Cardiac muscle cell (in vitro differentiated cells and primary cell): ENCODE measurements around the gene KYNU. TPM values are rescaled to one million over a fixed set of nuclear protein-coding genes. Genes with fewer than 3 reads are reported as not detected.

Source experiments
- DNase-seq, 2 donors: peaks; one replicate each; pipeline versions ENCODE4 v3.0.0 to v3.0.0-alpha.2; 2010 to 2017; ENCODE audit warnings: low read depth in 1 of 2, low spot score in 1 of 2
- H3K27ac ChIP-seq: fragments of 200-600 bp; sonication (generic); 2 replicates; pipeline ENCODE4 v1.5.1; 2016
- H3K27me3 ChIP-seq: fragments of 200-600 bp; sonication (generic); 2 replicates; pipeline ENCODE4 v1.6.0; 2016; ENCODE audit warnings: control low read depth
- H3K36me3 ChIP-seq: fragments of 200-600 bp; sonication (generic); 2 replicates; pipeline ENCODE4 v1.5.1; 2016; ENCODE audit warnings: control low read depth
- H3K4me1 ChIP-seq: fragments of 200-600 bp; sonication (generic); 2 replicates; pipeline ENCODE4 v1.8.1; 2017; ENCODE audit warnings: low read depth, mild to moderate bottlenecking, mixed run types
- H3K4me3 ChIP-seq: fragments of 200-600 bp; sonication (generic); 2 replicates; pipeline ENCODE4 v1.5.1; 2016; ENCODE audit warnings: mild to moderate bottlenecking
- H3K9me3 ChIP-seq: fragments of 200-600 bp; sonication (generic); 2 replicates; pipeline ENCODE4 v1.5.1; 2017; ENCODE audit warnings: low read depth, mild to moderate bottlenecking, control low read depth
- polyA plus RNA-seq: library from polyadenylated mRNA; unstranded; fragments of >200 nt; fragmentation: Nextera tagmentation; extraction: Ambion mirVana; gene quantifications from 2 replicates; pipeline ENCODE4 v1.2.1, GENCODE V29; 2016
- total RNA-seq: library from RNA; depleted of rRNA; stranded (reverse); fragments of >200 nt; gene quantifications from 2 replicates; pipeline ENCODE4 v1.2.3, GENCODE V29; 2016
- TF ChIP-seq, protein P1 (sequence below): IDR thresholded peaks from 2 replicates; pipeline ENCODE4 v1.5.1; 2012; ENCODE audit warnings: low read depth, mild to moderate bottlenecking, low read length

The KYNU gene
- total and polyA plus RNA-seq, 2 experiments from 2014 or later = 0.12 to 0.24 TPM

DNA sequence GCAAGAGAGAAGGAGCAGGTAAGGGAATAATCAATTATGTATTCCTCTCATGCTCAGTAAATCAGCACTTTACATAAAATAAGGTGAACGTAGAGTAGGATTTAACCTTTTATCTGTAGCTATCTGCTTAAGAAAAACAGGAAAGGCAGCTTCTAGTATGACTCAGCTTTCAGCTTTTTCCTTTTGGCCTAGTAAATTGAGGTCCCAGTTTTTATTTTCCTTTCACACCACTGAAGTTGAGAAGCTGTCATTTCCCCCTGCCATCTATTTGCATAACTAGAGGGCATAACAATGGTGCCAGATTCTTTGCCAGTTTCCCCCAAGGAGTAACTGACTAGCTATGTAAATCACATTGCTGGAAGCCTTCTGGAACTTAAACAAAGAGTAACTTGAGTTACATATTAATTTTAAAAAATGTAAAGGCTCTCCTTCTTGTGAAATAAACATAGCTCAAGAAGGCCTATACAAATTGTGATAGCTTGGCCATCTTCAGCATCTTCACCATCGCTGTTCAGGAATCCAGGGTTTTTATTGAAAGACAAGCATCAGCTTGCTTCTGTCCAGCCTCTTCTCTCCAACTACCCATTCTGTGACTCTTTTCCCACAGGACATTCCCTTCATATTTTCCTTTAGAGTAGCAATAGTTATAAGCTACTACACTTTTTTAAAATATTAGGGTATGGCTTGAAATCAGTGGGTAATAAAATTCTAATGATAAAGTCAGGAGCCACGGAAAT lies 97.0 kb downstream of the KYNU start:
- H3K4me3 ChIP-seq = no peak overlapping the region
- no peak overlapping the region for H3K27ac ChIP-seq
- H3K9me3 ChIP-seq = no peaks in the 10 kb centered on the region
- no peaks in the 10 kb centered on the region for H3K4me1 ChIP-seq
- no peaks in the 10 kb centered on the region for H3K27me3 ChIP-seq
- H3K36me3 ChIP-seq = no peaks in the 10 kb centered on the region
- TF ChIP-seq, protein P1, sequence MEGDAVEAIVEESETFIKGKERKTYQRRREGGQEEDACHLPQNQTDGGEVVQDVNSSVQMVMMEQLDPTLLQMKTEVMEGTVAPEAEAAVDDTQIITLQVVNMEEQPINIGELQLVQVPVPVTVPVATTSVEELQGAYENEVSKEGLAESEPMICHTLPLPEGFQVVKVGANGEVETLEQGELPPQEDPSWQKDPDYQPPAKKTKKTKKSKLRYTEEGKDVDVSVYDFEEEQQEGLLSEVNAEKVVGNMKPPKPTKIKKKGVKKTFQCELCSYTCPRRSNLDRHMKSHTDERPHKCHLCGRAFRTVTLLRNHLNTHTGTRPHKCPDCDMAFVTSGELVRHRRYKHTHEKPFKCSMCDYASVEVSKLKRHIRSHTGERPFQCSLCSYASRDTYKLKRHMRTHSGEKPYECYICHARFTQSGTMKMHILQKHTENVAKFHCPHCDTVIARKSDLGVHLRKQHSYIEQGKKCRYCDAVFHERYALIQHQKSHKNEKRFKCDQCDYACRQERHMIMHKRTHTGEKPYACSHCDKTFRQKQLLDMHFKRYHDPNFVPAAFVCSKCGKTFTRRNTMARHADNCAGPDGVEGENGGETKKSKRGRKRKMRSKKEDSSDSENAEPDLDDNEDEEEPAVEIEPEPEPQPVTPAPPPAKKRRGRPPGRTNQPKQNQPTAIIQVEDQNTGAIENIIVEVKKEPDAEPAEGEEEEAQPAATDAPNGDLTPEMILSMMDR = no peak
- DNase-seq = peak in 1 of 2 donors; percentile 55

DNA sequence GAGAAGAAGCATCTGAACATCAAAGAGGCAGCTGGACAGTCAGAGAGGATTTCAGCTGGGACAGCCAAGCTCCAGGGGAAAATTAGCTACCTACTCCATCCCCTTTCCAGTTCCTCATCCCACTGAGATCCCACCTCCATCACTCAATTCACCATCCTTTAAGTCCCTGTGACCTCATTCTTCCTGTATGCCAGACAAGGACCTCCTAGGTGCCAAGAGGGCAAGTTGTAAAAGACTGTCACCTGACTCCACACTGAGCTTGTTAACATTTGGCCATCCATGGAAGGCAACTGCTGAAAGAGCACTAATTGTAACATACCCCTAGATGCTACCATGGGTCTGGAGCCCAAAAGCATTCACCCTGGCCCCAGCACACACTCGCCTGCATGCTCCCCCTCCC lies 97.8 kb downstream of the KYNU start:
- H3K4me3 ChIP-seq = no peak overlapping the region
- no peaks in the 10 kb centered on the region for H3K4me1 ChIP-seq
- H3K9me3 ChIP-seq = no peaks in the 10 kb centered on the region
- H3K27ac ChIP-seq = no peak overlapping the region
- no peak for DNase-seq
- H3K27me3 ChIP-seq = no peaks in the 10 kb centered on the region
- H3K36me3 ChIP-seq = no peaks in the 10 kb centered on the region
- TF ChIP-seq, protein P1 = no peak

DNA sequence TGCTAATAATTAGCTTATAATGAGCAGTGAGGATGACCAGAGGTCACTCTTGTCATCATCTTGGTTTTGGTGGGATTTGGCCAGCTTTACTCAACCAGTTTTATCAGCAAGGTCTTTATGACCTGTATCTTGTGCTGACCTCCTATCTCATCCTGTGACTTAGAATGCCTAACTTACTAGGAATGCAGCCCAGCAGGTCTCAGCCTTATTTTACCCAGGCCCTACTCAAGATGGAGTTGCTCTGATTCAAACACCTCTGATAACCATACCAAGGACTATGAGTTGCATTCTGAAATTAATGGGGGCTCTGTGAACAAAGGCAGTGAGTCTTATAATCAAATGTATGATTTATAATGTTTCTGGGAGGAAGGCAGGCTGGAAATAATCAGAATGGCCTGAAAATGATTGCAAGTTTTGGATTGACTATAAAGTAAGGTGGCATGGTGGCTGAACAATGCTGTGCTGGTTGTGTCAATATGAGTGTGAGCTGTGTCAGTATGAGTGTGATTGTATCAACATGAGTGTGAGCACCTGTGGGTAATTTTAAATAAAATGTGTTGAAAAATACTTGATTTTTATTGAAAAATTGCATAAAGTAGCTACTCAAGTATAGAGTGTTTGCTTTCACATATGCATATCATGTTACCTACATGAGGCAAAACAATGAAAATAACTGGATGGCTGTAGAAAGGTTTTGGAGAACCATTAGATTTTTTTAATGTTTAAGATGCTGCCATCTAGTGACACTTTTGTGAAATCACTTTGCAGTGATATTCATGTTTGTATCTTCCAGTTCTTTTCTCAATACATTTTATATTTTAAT lies 103.0 kb downstream of the KYNU start:
- DNase-seq = peak; percentile 40 to 63

DNA sequence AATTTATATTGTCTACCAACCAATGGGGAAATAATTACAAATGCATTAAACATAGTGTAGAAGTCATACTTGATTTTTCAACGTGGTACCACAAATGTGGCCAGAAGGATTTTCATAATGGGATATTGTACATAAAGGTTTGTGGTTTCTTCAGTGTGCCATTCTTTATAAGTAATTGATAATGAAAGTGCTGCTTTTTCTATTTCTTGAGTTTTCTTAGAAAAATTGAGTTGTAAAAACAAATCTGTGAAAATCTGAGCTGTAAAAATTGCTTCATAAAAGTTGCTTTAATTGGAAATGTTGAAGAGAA lies 103.6 kb downstream of the KYNU start:
- no peaks in the 10 kb centered on the region for H3K4me1 ChIP-seq
- TF ChIP-seq, protein P1 = no peak
- H3K27ac ChIP-seq = no peak overlapping the region
- DNase-seq = no peak
- no peak overlapping the region for H3K4me3 ChIP-seq
- no peaks in the 10 kb centered on the region for H3K36me3 ChIP-seq
- H3K9me3 ChIP-seq = no peaks in the 10 kb centered on the region
- no peaks in the 10 kb centered on the region for H3K27me3 ChIP-seq

More for the DNA sequence above, 103.0 kb downstream of the KYNU start:
- no peaks in the 10 kb centered on the region for H3K4me1 ChIP-seq
- H3K27me3 ChIP-seq = no peaks in the 10 kb centered on the region
- no peaks in the 10 kb centered on the region for H3K9me3 ChIP-seq
- TF ChIP-seq, protein P1 = peak; percentile 53
- H3K4me3 ChIP-seq = no peak overlapping the region
- H3K27ac ChIP-seq = no peak overlapping the region
- H3K36me3 ChIP-seq = no peaks in the 10 kb centered on the region

DNA sequence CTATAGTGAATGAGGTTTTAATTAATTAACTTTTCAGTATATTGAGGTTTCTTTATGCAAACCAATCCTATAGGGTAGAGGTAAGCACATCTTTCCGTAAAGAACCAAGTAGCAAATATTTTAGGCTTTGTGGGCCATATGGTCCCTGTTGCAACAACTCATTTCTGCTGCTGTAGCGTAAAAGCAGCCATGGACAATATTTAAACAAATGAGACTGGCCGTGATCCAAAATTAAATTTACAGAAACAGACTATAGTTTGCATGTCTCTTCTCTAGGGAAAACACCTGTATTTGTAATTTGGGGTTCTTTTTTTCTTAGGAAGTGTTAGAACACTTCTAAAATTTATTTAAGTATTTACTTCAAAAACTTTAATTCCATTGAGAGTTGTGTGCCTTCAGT lies 104.3 kb downstream of the KYNU start:
- Histone ChIP-seq H3K4me1 (no peaks in the 10 kb centered on the region), H3K27ac (no peak overlapping the region), H3K9me3 (no peaks in the 10 kb centered on the region), H3K4me3 (no peak overlapping the region), H3K36me3 (no peaks in the 10 kb centered on the region), H3K27me3 (no peaks in the 10 kb centered on the region)
- no peak for DNase-seq
- TF ChIP-seq, protein P1 = no peak
